Neural cell (in vitro differentiated cells): ENCODE measurements around the gene DCAF16. TPM values are rescaled to one million over a fixed set of nuclear protein-coding genes. Genes with fewer than 3 reads are reported as not detected.

Experiments
- H2AFZ ChIP-seq: fragments of 200-600, 300-800 bp; sonication (generic), shearing (Covaris generic); 2 replicates; pipeline ENCODE4 v1.6.0; 2014; ENCODE audit warnings: low read depth, mild to moderate bottlenecking, antibody characterized with exemption, low read length, moderate library complexity
- H3F3A ChIP-seq: fragments of 200-600 bp; shearing (Covaris generic); 2 replicates; pipeline ENCODE4 v1.6.1; 2016; ENCODE audit warnings: mild to moderate bottlenecking, moderate library complexity, mixed read lengths, antibody characterized with exemption, low read length; ENCODE audit not compliant: insufficient read depth, poor library complexity, severe bottlenecking
- H3K27ac ChIP-seq: fragments of 200-600, 300-800 bp; sonication (generic), shearing (Covaris generic); 2 replicates; pipeline ENCODE4 v1.5.1; 2014; ENCODE audit warnings: mild to moderate bottlenecking, low read length, moderate library complexity
- H3K27me3 ChIP-seq: fragments of 300-800, 200-600 bp; sonication (generic), shearing (Covaris generic); 2 replicates; pipeline ENCODE4 v1.6.0; 2014; ENCODE audit warnings: mild to moderate bottlenecking, low read depth, low read length, moderate library complexity; ENCODE audit not compliant: insufficient read depth
- H3K36me3 ChIP-seq: fragments of 300-800, 200-600 bp; sonication (generic), shearing (Covaris generic); 2 replicates; pipeline ENCODE4 v1.5.1; 2014; ENCODE audit warnings: mild to moderate bottlenecking, antibody characterized with exemption, low read length, moderate library complexity; ENCODE audit not compliant: insufficient read depth
- H3K4me2 ChIP-seq: fragments of 300-800, 200-600 bp; sonication (generic), shearing (Covaris generic); 2 replicates; pipeline ENCODE4 v1.6.0; 2014; ENCODE audit warnings: mild to moderate bottlenecking, low read length
- H3K4me3 ChIP-seq: fragments of 300-800, 200-600 bp; sonication (generic), shearing (Covaris generic); 2 replicates; pipeline ENCODE4 v1.5.1; 2014; ENCODE audit warnings: mild to moderate bottlenecking, low read length, moderate library complexity
- H3K79me2 ChIP-seq: fragments of 200-600 bp; shearing (Covaris generic); replicated peaks from 2 replicates; pipeline ENCODE4 v1.6.0; 2014; ENCODE audit warnings: mild to moderate bottlenecking, low read length, moderate library complexity; ENCODE audit not compliant: insufficient read depth
- H3K9ac ChIP-seq: fragments of 300-800, 200-600 bp; sonication (generic), shearing (Covaris generic); 2 replicates; pipeline ENCODE4 v1.6.1; 2016; ENCODE audit warnings: mild to moderate bottlenecking, low read length, mixed read lengths
- H3K9me2 ChIP-seq: fragments of 200-600 bp; shearing (Covaris generic); 2 replicates; pipeline ENCODE4 v1.6.1; 2016; ENCODE audit warnings: mild to moderate bottlenecking, low read length, mixed read lengths; ENCODE audit not compliant: insufficient read depth
- H3K9me3 ChIP-seq: fragments of 200-600, 300-800 bp; sonication (generic), shearing (Covaris generic); 2 replicates; pipeline ENCODE4 v1.6.1; 2016; ENCODE audit warnings: mild to moderate bottlenecking, mixed run types, low read length, moderate library complexity, mixed read lengths
- H4K20me1 ChIP-seq: fragments of 200-600 bp; shearing (Covaris generic); 2 replicates; pipeline ENCODE4 v1.6.1; 2016; ENCODE audit warnings: mild to moderate bottlenecking, mixed run types; ENCODE audit not compliant: insufficient read depth
- CTCF ChIP-seq: fragments of 450-650 bp; IDR thresholded peaks from 2 replicates; pipeline ENCODE4 v1.5.1; 2014; ENCODE audit warnings: antibody characterized with exemption, mild to moderate bottlenecking, moderate library complexity; ENCODE audit not compliant: poor library complexity, severe bottlenecking
- EP300 ChIP-seq: fragments of 450-650 bp; conservative IDR thresholded peaks from 2 replicates; pipeline ENCODE4 v1.6.1; 2014; ENCODE audit warnings: antibody characterized with exemption, mild to moderate bottlenecking, moderate library complexity; ENCODE audit not compliant: poor library complexity, severe bottlenecking
- EZH2 ChIP-seq: fragments of 200-600, 300-800 bp; shearing (Covaris generic), sonication (generic); IDR thresholded peaks from 2 replicates; pipeline ENCODE4 v1.6.1; 2014; ENCODE audit warnings: antibody characterized with exemption, low read length, borderline replicate concordance, mild to moderate bottlenecking; ENCODE audit not compliant: insufficient read depth, poor library complexity, severe bottlenecking
- MXI1 ChIP-seq: fragments of 450-650 bp; conservative IDR thresholded peaks from 2 replicates; pipeline ENCODE4 v1.6.1; 2014; ENCODE audit warnings: antibody characterized with exemption, mild to moderate bottlenecking; ENCODE audit not compliant: poor library complexity, severe bottlenecking
- POLR2AphosphoS5 ChIP-seq: IDR thresholded peaks from 2 replicates; pipeline ENCODE4 v1.6.1; 2012
- RAD21 ChIP-seq: fragments of 450-650 bp; conservative IDR thresholded peaks from 2 replicates; pipeline ENCODE4 v1.6.1; 2014; ENCODE audit warnings: antibody characterized with exemption, mild to moderate bottlenecking, moderate library complexity
- REST ChIP-seq: IDR thresholded peaks from 2 replicates; pipeline ENCODE4 v1.6.1; 2012; ENCODE audit warnings: borderline replicate concordance
- SMC3 ChIP-seq: fragments of 450-650 bp; conservative IDR thresholded peaks from 2 replicates; pipeline ENCODE4 v1.6.1; 2014; ENCODE audit warnings: antibody characterized with exemption, mild to moderate bottlenecking, moderate library complexity; ENCODE audit not compliant: poor library complexity
- TAF1 ChIP-seq: IDR thresholded peaks from 2 replicates; pipeline ENCODE4 v1.6.1; 2012; ENCODE audit warnings: low read depth
- polyA plus RNA-seq: library from polyadenylated mRNA; depleted of rRNA; stranded (reverse); fragments of >200 nt; gene quantifications from 2 replicates; pipeline ENCODE4 v1.2.3, GENCODE V29; 2014

DCAF16 gene
- polyA plus RNA-seq, 1 donor from 2014 or later: 41.3 TPM

- Histone ChIP-seq H4K20me1 (no peaks in the 10 kb centered on the region), H3K9ac (no peak overlapping the region)
Observed at GRCh38 chr4:17859793-17860406, 49.3 kb upstream of the DCAF16 start.

DNA sequence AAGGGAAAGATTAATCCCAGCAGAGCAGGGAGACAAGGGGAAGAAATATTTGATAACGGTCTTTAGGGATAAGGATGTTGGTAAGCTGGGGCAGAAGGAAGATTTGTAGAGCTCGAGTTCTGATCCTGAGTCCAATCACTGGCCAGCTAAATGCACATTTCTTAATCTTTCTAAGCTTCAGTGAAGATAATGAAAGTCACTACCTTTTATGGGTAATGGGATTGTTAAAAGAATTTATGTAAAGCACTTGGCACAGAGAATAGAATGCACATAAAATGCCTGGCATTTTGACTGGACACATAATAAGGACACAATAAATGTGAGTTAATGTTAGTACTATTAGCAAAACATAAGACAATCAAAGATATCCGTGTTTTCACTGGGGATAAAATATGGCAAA, 43.5 kb upstream of the DCAF16 start:
- no peak overlapping the region for H3K4me3 ChIP-seq

More at GRCh38 chr4:17859793-17860406, 49.3 kb upstream of the DCAF16 start:
- peaks cover 10% of the 10 kb centered on the region for H3K36me3 ChIP-seq
- no peak overlapping the region for H3K27ac ChIP-seq
- H3K79me2 ChIP-seq: no peaks in the 10 kb centered on the region
- no peaks in the 10 kb centered on the region for H3K9me3 ChIP-seq
- H2AFZ ChIP-seq: no peak overlapping the region
- no peak overlapping the region for H3K4me2 ChIP-seq
- H3K27me3 ChIP-seq: no peaks in the 10 kb centered on the region
- H3K4me3 ChIP-seq: no peak overlapping the region
- H3F3A ChIP-seq: no peaks in the 10 kb centered on the region
- TF ChIP-seq CTCF: no peak
- TF ChIP-seq MXI1: no peak
- TF ChIP-seq EZH2: no peak
- TF ChIP-seq RAD21: no peak
- TF ChIP-seq TAF1: no peak
- no peak for TF ChIP-seq SMC3
- no peak for TF ChIP-seq POLR2AphosphoS5
- no peak for TF ChIP-seq EP300
- no peak for TF ChIP-seq REST
- H3K9me2 ChIP-seq: no peaks in the 10 kb centered on the region

More for the DNA sequence above, 43.5 kb upstream of the DCAF16 start:
- H3K9me3 ChIP-seq: no peaks in the 10 kb centered on the region
- H3K36me3 ChIP-seq: no peaks in the 10 kb centered on the region
- no peaks in the 10 kb centered on the region for H3K79me2 ChIP-seq
- TF ChIP-seq MXI1 (no peak), POLR2AphosphoS5 (no peak), SMC3 (no peak), REST (no peak)
- no peak overlapping the region for H3K9ac ChIP-seq
- H3F3A ChIP-seq: no peaks in the 10 kb centered on the region
- no peak overlapping the region for H2AFZ ChIP-seq
- no peaks in the 10 kb centered on the region for H3K9me2 ChIP-seq
- H3K27me3 ChIP-seq: no peaks in the 10 kb centered on the region
- no peak overlapping the region for H3K4me2 ChIP-seq
- H4K20me1 ChIP-seq: no peaks in the 10 kb centered on the region
- no peak overlapping the region for H3K27ac ChIP-seq
